Tibial nerve (tissue), 4 donors: ENCODE results near the gene CCDC57.

Experiments used
- CTCF ChIP-seq, 5 experiments: fragments of 200-600 bp in 3 of 5; fragments of 450-650 bp in 2 of 5; sonication (generic) in 3 of 5; IDR thresholded peaks; one replicate each; pipeline ENCODE4 v1.5.1; 2016 to 2019; ENCODE audit warnings: antibody characterized with exemption in 5 of 5, mild to moderate bottlenecking in 3 of 5, moderate library complexity in 2 of 5
- EP300 ChIP-seq, 2 donors: sonication (generic); formaldehyde crosslinking; IDR thresholded peaks; one replicate each; pipeline ENCODE4 v1.6.1; 2017; ENCODE audit warnings: antibody characterized with exemption in 2 of 2, mild to moderate bottlenecking in 1 of 2
- POLR2A ChIP-seq, 2 donors: fragments of 450-650 bp; IDR thresholded peaks; one replicate each; pipeline ENCODE4 v1.6.1; 2017; ENCODE audit warnings: antibody characterized with exemption in 2 of 2, mild to moderate bottlenecking in 2 of 2, moderate library complexity in 2 of 2

DNA sequence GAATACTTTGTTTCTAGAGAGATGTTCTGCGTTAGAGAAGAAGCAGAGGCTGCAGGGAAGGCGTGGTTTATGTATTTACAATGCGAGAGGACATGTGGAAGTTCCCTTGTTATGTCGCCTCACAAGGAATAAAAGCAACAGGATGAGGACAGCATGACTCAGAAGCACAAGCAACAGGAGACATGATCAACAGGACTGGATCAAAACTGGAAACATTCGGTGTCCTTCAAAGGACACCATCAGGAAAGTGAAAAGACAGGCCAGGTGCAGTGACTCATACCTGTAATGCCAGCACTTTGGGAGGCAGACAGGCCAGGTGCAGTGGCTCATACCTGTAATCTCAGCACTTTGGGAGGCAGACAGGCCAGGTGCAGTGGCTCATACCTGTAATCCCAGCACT, 52.6 kb downstream of the CCDC57 start:
- no peak for TF ChIP-seq CTCF (IDR thresholded peaks at IDR 0.05)
- TF ChIP-seq POLR2A (IDR thresholded peaks at IDR 0.05), result no peak
- no peak for TF ChIP-seq EP300 (IDR thresholded peaks at IDR 0.05)
